ENCODE data around the gene GID4. TPM values are rescaled to one million over a fixed set of nuclear protein-coding genes. Genes with fewer than 3 reads are reported as not detected.

The GID4 gene
- total RNA-seq, 1 experiment from 2014 or later = 11.4 TPM

GRCh38 chr17:18110636-18111145 lies 71.5 kb downstream of the GID4 start:
- Histone ChIP-seq H3K23ac (ENCODE audit: insufficient read length, low read depth, low read length) (no peak overlapping the region), H4K20me1 (ENCODE audit: control insufficient read depth, insufficient read depth, insufficient read length) (no peaks in the 10 kb centered on the region), H3K27ac (ENCODE audit: insufficient read length, low read depth, low read length) (no peak overlapping the region), H2BK5ac (ENCODE audit: insufficient read length, low read length) (no peak overlapping the region), H4K5ac (ENCODE audit: insufficient read length, low read depth, low read length) (no peak overlapping the region), H3T11ph (ENCODE audit: low read length) (no peak overlapping the region), H3K79me1 (ENCODE audit: insufficient read depth, low read depth, low read length, poor library complexity, severe bottlenecking) (no peaks in the 10 kb centered on the region), H3K23me2 (ENCODE audit: insufficient read length, low read depth, low read length, poor library complexity, severe bottlenecking) (no peaks in the 10 kb centered on the region), H2BK20ac (ENCODE audit: low read depth, low read length, poor library complexity, severe bottlenecking) (no peak overlapping the region), H2AK5ac (ENCODE audit: insufficient read length, low read length) (no peak overlapping the region), H3K9me3 (ENCODE audit: control insufficient read depth, low read depth, low read length) (no peaks in the 10 kb centered on the region), H3K4ac (ENCODE audit: low read depth, low read length) (no peak overlapping the region), H4K91ac (ENCODE audit: insufficient read length, low read depth, low read length) (no peak overlapping the region), H3K79me2 (ENCODE audit: insufficient read depth, low read length) (no peaks in the 10 kb centered on the region), H4K8ac (replicated peaks; ENCODE audit: insufficient read length, low read depth, low read length) (no peak overlapping the region), H3K4me1 (ENCODE audit: insufficient read depth, low read length) (no peaks in the 10 kb centered on the region), H3K9ac (ENCODE audit: extremely low read depth, insufficient read length, low read length) (no peak overlapping the region), H3K14ac (ENCODE audit: insufficient read depth, low read length) (no peak overlapping the region), H3K4me2 (ENCODE audit: insufficient read depth, insufficient read length, low read length) (no peak overlapping the region), H3K27me3 (ENCODE audit: insufficient read depth, low read length) (no peaks in the 10 kb centered on the region), H2BK120ac (ENCODE audit: low read depth, low read length, poor library complexity, severe bottlenecking) (no peak overlapping the region), H3K56ac (ENCODE audit: insufficient read length, low read depth, low read length) (no peak overlapping the region), H2AFZ (ENCODE audit: low read length) (no peak overlapping the region), H2BK15ac (ENCODE audit: low read depth, low read length) (no peak overlapping the region), H3K18ac (ENCODE audit: insufficient read length, low read depth, low read length) (no peak overlapping the region), H2BK12ac (ENCODE audit: insufficient read length, low read depth, low read length) (no peak overlapping the region)
- DNase-seq = no peak
- Mint-ChIP-seq H3K4me3 (no peak overlapping the region), H3K4me1 (peaks cover 7 to 8% of the 10 kb centered on the region in 2 experiments), H3K36me3 (ENCODE audit: insufficient read depth in 1 of 3, low read depth in 3 of 3) (peaks cover 2 to 5% (median 4%) of the 10 kb centered on the region in 3 experiments; a peak in 5 of 7 replicates), H3K27me3 (ENCODE audit: low read depth) (peaks cover 6% of the 10 kb centered on the region), H3K27ac (no peak overlapping the region), H3K9me3 (no peaks in the 10 kb centered on the region)
- no CpG with 5 or more reads among the region's 4 CpGs for WGBS (ENCODE audit: extremely low coverage, insufficient read length, low lambda C conversion rate)
- no peak for TF ChIP-seq CTCF (conservative IDR thresholded peaks at IDR 0.05)
